Measurements from ENCODE around the gene FMOD. TPM values are rescaled to one million over a fixed set of nuclear protein-coding genes. Genes with fewer than 3 reads are reported as not detected.

Gene FMOD
- polyA plus RNA-seq, 1 donor from 2014 or later, result not detected

DNA sequence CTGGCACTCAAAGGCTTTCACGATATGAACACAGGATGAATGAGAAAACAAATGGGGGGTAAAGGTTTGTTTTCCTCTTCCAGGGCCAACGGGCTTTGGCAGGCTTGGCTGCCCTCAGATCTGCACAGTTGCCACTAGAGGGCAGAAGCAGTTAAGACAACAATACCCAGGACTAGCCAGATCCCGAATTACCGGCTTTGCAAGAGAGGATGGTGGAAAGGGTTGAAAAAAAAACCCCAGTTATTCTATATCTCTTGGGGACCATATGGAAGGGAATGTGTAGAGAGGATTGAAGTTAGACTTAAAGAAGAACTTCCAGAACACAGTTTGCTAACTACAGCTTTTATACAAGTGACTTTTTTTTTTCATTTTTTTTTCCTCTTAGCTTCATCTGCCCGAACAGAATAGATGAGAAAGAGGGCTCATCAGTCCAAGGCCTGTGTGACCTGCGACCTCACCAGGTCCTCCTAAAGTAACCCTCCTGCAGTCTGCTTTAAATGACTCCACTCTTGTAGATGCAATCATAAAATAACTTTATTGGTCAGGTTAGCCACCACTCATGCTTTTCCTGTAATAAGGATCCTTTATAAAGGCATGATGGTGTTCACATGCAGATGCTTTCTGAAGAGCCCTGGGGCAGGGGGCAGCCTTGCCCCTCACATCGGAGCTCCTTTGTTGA, 10.7 kb downstream of the FMOD start:
- Histone ChIP-seq H3K9ac (ENCODE audit: low read length) (peak overlapping the region; percentile 14), H3K9me2 (ENCODE audit: insufficient read depth, low read length) (no peaks in the 10 kb centered on the region), H3K27ac (ENCODE audit: low read length) (no peak overlapping the region), H3K9me3 (ENCODE audit: low read length) (no peaks in the 10 kb centered on the region), H3F3A (ENCODE audit: insufficient read depth, low read length, poor library complexity, severe bottlenecking) (no peaks in the 10 kb centered on the region), H3K79me2 (replicated peaks; ENCODE audit: insufficient read depth, low read length) (no peaks in the 10 kb centered on the region), H3K36me3 (ENCODE audit: insufficient read depth, low read length) (no peaks in the 10 kb centered on the region), H3K4me2 (ENCODE audit: low read length) (no peak overlapping the region), H3K4me3 (ENCODE audit: low read length) (no peak overlapping the region), H2AFZ (ENCODE audit: low read depth, low read length) (no peak overlapping the region), H4K20me1 (ENCODE audit: insufficient read depth) (no peaks in the 10 kb centered on the region), H3K27me3 (ENCODE audit: insufficient read depth, low read depth, low read length) (no peaks in the 10 kb centered on the region)
- peak; percentile 96 for TF ChIP-seq RAD21 (conservative IDR thresholded peaks at IDR 0.05)
- TF ChIP-seq, protein P1, sequence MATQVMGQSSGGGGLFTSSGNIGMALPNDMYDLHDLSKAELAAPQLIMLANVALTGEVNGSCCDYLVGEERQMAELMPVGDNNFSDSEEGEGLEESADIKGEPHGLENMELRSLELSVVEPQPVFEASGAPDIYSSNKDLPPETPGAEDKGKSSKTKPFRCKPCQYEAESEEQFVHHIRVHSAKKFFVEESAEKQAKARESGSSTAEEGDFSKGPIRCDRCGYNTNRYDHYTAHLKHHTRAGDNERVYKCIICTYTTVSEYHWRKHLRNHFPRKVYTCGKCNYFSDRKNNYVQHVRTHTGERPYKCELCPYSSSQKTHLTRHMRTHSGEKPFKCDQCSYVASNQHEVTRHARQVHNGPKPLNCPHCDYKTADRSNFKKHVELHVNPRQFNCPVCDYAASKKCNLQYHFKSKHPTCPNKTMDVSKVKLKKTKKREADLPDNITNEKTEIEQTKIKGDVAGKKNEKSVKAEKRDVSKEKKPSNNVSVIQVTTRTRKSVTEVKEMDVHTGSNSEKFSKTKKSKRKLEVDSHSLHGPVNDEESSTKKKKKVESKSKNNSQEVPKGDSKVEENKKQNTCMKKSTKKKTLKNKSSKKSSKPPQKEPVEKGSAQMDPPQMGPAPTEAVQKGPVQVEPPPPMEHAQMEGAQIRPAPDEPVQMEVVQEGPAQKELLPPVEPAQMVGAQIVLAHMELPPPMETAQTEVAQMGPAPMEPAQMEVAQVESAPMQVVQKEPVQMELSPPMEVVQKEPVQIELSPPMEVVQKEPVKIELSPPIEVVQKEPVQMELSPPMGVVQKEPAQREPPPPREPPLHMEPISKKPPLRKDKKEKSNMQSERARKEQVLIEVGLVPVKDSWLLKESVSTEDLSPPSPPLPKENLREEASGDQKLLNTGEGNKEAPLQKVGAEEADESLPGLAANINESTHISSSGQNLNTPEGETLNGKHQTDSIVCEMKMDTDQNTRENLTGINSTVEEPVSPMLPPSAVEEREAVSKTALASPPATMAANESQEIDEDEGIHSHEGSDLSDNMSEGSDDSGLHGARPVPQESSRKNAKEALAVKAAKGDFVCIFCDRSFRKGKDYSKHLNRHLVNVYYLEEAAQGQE (IDR thresholded peaks at IDR 0.05; ENCODE audit: borderline replicate concordance), result no peak
- TF ChIP-seq, protein P2, sequence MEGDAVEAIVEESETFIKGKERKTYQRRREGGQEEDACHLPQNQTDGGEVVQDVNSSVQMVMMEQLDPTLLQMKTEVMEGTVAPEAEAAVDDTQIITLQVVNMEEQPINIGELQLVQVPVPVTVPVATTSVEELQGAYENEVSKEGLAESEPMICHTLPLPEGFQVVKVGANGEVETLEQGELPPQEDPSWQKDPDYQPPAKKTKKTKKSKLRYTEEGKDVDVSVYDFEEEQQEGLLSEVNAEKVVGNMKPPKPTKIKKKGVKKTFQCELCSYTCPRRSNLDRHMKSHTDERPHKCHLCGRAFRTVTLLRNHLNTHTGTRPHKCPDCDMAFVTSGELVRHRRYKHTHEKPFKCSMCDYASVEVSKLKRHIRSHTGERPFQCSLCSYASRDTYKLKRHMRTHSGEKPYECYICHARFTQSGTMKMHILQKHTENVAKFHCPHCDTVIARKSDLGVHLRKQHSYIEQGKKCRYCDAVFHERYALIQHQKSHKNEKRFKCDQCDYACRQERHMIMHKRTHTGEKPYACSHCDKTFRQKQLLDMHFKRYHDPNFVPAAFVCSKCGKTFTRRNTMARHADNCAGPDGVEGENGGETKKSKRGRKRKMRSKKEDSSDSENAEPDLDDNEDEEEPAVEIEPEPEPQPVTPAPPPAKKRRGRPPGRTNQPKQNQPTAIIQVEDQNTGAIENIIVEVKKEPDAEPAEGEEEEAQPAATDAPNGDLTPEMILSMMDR (IDR thresholded peaks at IDR 0.05; ENCODE audit: poor library complexity, severe bottlenecking), result peak; percentile 94
- TF ChIP-seq SMC3 (conservative IDR thresholded peaks at IDR 0.05; ENCODE audit: poor library complexity), result peak; percentile 96

DNA sequence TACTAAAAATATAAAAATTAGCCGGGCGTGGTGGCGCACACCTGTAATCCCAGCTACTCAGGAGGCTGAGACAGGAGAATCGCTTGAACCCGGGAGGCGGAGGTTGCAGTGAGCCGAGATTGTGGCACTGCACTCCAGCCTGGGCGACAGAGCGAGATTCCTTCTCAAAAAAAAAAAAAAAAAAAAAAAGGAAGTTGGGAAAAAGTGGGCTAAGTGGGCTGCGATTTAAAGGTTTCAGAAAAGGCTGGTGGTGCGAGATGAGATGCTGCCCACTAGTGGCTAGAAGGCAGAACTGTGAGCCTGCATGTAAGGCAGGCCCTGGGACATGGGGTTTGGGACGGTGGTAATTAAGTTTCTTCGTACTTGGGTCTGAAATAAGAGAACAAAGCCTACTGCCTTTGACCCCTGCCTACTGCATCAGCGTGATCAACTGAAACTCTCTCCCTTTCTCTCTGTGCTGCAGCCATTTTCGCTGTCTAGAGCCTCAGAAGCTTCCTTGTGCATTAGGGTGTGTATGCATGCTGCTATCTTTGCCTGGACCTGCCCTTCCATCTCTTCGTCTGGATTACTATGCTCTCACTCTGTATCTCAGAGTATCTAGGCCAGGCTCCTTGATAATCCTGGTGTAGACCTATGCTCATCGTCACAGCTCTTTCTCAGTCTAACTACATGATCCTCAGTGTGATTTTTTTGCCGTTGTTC, 12.4 kb downstream of the FMOD start:
- H3K9ac ChIP-seq (ENCODE audit: low read length), result no peak overlapping the region
- no peak overlapping the region for H3K4me3 ChIP-seq (ENCODE audit: low read length)
- H3F3A ChIP-seq (ENCODE audit: insufficient read depth, low read length, poor library complexity, severe bottlenecking), result no peaks in the 10 kb centered on the region
- H3K4me2 ChIP-seq (ENCODE audit: low read length), result no peak overlapping the region
- no peaks in the 10 kb centered on the region for H3K9me3 ChIP-seq (ENCODE audit: low read length)
- no peaks in the 10 kb centered on the region for H3K79me2 ChIP-seq (replicated peaks; ENCODE audit: insufficient read depth, low read length)
- H3K9me2 ChIP-seq (ENCODE audit: insufficient read depth, low read length), result no peaks in the 10 kb centered on the region
- TF ChIP-seq TAF1 (IDR thresholded peaks at IDR 0.05; ENCODE audit: low read depth), result no peak
- TF ChIP-seq, protein P2 (IDR thresholded peaks at IDR 0.05; ENCODE audit: poor library complexity, severe bottlenecking), result peak; percentile 68
- TF ChIP-seq MXI1 (conservative IDR thresholded peaks at IDR 0.05; ENCODE audit: poor library complexity, severe bottlenecking), result no peak
- no peak for TF ChIP-seq EP300 (conservative IDR thresholded peaks at IDR 0.05; ENCODE audit: poor library complexity, severe bottlenecking)
- peak; percentile 64 for TF ChIP-seq SMC3 (conservative IDR thresholded peaks at IDR 0.05; ENCODE audit: poor library complexity)
- no peak for TF ChIP-seq POLR2AphosphoS5 (IDR thresholded peaks at IDR 0.05)
- peak; percentile 59 for TF ChIP-seq RAD21 (conservative IDR thresholded peaks at IDR 0.05)
- TF ChIP-seq, protein P1 (IDR thresholded peaks at IDR 0.05; ENCODE audit: borderline replicate concordance), result no peak
- TF ChIP-seq EZH2 (IDR thresholded peaks at IDR 0.05; ENCODE audit: borderline replicate concordance, insufficient read depth, low read length, poor library complexity, severe bottlenecking), result no peak
- H3K27me3 ChIP-seq (ENCODE audit: insufficient read depth, low read depth, low read length), result no peaks in the 10 kb centered on the region
- no peaks in the 10 kb centered on the region for H3K36me3 ChIP-seq (ENCODE audit: insufficient read depth, low read length)
- H2AFZ ChIP-seq (ENCODE audit: low read depth, low read length), result no peak overlapping the region
- no peaks in the 10 kb centered on the region for H4K20me1 ChIP-seq (ENCODE audit: insufficient read depth)
- H3K27ac ChIP-seq (ENCODE audit: low read length), result no peak overlapping the region
